Neural progenitor cell (in vitro differentiated cells): ENCODE results near the gene TTC31. TPM values are rescaled to one million over a fixed set of nuclear protein-coding genes. Genes with fewer than 3 reads are reported as not detected.

Source experiments
- DNase-seq: peaks from one replicate; pipeline ENCODE4 v3.0.0-alpha.2; 2016; ENCODE audit warnings: low spot score
- H2AFZ ChIP-seq: fragments of 200-600 bp; sonication (generic); replicated peaks from 2 replicates; pipeline ENCODE4 v1.6.1; 2016; ENCODE audit warnings: antibody characterized with exemption
- H3F3A ChIP-seq: fragments of 200-600 bp; sonication (generic); 2 replicates; pipeline ENCODE4 v1.6.1; 2016; ENCODE audit warnings: antibody characterized with exemption, low read depth
- H3K27ac ChIP-seq: fragments of 200-600 bp; sonication (generic); 2 replicates; pipeline ENCODE4 v1.5.1; 2016; ENCODE audit warnings: mild to moderate bottlenecking
- H3K27me3 ChIP-seq: fragments of 200-600 bp; sonication (generic); 2 replicates; pipeline ENCODE4 v1.6.1; 2016; ENCODE audit warnings: mild to moderate bottlenecking, moderate library complexity
- H3K36me3 ChIP-seq: fragments of 200-600 bp; sonication (generic); 2 replicates; pipeline ENCODE4 v1.5.1; 2016
- H3K4me1 ChIP-seq: fragments of 200-600 bp; sonication (generic); 2 replicates; pipeline ENCODE4 v1.6.1; 2016; ENCODE audit warnings: mixed run types
- H3K4me2 ChIP-seq: fragments of 200-600 bp; sonication (generic); 2 replicates; pipeline ENCODE4 v1.6.1; 2016
- H3K4me3 ChIP-seq: fragments of 200-600 bp; sonication (generic); 2 replicates; pipeline ENCODE4 v1.5.1; 2016
- H3K79me2 ChIP-seq: fragments of 200-600 bp; sonication (generic); 2 replicates; pipeline ENCODE4 v1.6.1; 2016; ENCODE audit warnings: low read depth
- H3K9ac ChIP-seq: fragments of 200-600 bp; sonication (generic); 2 replicates; pipeline ENCODE4 v1.6.1; 2016
- H3K9me3 ChIP-seq: fragments of 200-600 bp; sonication (generic); 2 replicates; pipeline ENCODE4 v1.5.1; 2016; ENCODE audit warnings: low read depth
- H4K20me1 ChIP-seq: fragments of 200-600 bp; sonication (generic); 2 replicates; pipeline ENCODE4 v1.6.1; 2016; ENCODE audit warnings: low read depth
- H3K27ac Mint-ChIP-seq: 3 replicates; pipeline ENCODE4 v1.8.0; 2021; ENCODE audit warnings: mixed read lengths
- H3K27me3 Mint-ChIP-seq: 2 replicates; pipeline ENCODE4 v1.8.0; 2022; ENCODE audit warnings: low read depth, mild to moderate bottlenecking, inconsistent platforms, moderate library complexity, mixed read lengths; ENCODE audit not compliant: insufficient read depth
- H3K36me3 Mint-ChIP-seq: 3 replicates; pipeline ENCODE4 v1.8.0; 2021; ENCODE audit warnings: mixed read lengths
- H3K4me1 Mint-ChIP-seq: 3 replicates; pipeline ENCODE4 v1.8.0; 2021; ENCODE audit warnings: mixed read lengths
- H3K4me3 Mint-ChIP-seq: 3 replicates; pipeline ENCODE4 v1.8.0; 2021; ENCODE audit warnings: mild to moderate bottlenecking, moderate library complexity, mixed read lengths
- H3K9me3 Mint-ChIP-seq: 3 replicates; pipeline ENCODE4 v1.8.0; 2020; ENCODE audit warnings: mixed read lengths
- CTCF ChIP-seq: fragments of 200-600 bp; sonication (generic); IDR thresholded peaks from 2 replicates; pipeline ENCODE4 v1.5.1; 2017; ENCODE audit warnings: antibody characterized with exemption, mild to moderate bottlenecking
- EZH2 ChIP-seq: fragments of 200-600 bp; sonication (generic); IDR thresholded peaks from 2 replicates; pipeline ENCODE4 v1.6.1; 2017; ENCODE audit warnings: antibody characterized with exemption, mild to moderate bottlenecking, moderate library complexity
- EZH2phosphoT487 ChIP-seq: fragments of 200-600 bp; sonication (generic); IDR thresholded peaks from 2 replicates; pipeline ENCODE4 v1.6.1; 2017; ENCODE audit warnings: antibody characterized with exemption
- total RNA-seq: library from RNA; depleted of rRNA; stranded (reverse); fragments of >200 nt; gene quantifications from 2 replicates; pipeline ENCODE4 v1.2.3, GENCODE V29; 2015; ENCODE audit warnings: low replicate concordance

TTC31 gene
- total RNA-seq, 1 donor from 2014 or later = 22.6 TPM

DNA sequence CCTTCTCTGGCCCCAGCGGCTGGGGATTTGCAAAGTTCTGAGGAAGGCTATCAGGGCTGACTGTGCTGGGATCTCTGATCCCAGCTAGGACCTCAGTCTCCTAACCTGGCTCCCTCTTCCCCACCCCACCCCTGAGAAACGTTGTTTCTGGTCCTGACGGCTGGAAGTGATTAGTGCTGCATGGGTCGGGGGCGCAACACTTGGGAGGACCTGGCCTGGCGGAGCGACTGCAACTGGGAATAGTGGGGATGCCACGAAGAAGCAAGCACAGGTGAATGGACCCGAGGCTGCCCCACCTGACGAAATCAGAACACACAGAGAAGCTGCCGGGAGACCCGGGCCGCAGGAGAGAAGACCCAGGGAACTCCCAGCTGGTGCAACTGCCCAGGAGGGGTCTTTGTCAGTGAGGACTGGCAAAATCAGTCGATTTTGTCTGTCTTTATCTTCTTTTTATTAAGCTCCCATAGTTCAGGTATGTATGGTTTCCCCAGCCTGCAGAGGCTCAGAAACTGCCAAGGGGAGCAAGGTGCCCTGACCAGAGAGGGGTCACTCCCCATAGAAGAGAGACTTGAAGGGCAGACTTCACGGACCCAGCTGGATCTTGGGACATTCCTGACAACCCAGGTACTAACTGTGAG, 17.2 kb downstream of the TTC31 start:
- Mint-ChIP-seq H3K27me3 (peaks cover 89% of the 10 kb centered on the region), H3K36me3 (peaks cover 8% of the 10 kb centered on the region), H3K4me1 (peaks cover 43% of the 10 kb centered on the region), H3K9me3 (peaks cover 2% of the 10 kb centered on the region), H3K4me3 (peak overlapping the region; percentile 46), H3K27ac (no peak overlapping the region)
- no peak overlapping the region for H3K4me3 ChIP-seq
- H3K9me3 ChIP-seq = no peaks in the 10 kb centered on the region
- no peak for TF ChIP-seq EZH2
- peak overlapping the region; percentile 91 for H3K4me2 ChIP-seq
- H3K4me1 ChIP-seq = peaks cover 35% of the 10 kb centered on the region
- H2AFZ ChIP-seq = no peak overlapping the region
- H3K27ac ChIP-seq = no peak overlapping the region
- H3F3A ChIP-seq = peaks cover 50% of the 10 kb centered on the region
- H3K9ac ChIP-seq = no peak overlapping the region
- no peak for DNase-seq
- peaks cover 100% of the 10 kb centered on the region for H3K27me3 ChIP-seq
- H3K36me3 ChIP-seq = no peaks in the 10 kb centered on the region
- no peaks in the 10 kb centered on the region for H3K79me2 ChIP-seq
- peaks cover 35% of the 10 kb centered on the region for H4K20me1 ChIP-seq

DNA sequence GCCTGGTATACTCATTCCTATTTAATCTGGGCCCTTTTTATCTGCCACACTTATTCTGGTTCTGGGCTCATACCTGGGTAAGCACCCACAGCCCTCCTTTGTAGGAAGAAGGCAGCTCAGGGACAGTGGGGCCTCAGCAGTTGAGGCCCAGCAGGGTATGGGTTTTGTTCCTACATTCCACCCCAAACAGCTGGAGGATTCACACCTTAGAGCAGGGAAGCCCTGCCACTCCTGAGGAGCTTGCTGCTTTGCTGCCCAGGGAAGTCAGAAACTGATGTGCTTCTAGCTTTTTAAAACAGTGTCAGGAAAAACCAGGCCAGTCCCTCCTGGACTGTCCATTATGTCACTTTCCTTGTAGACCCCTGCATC, 17.7 kb downstream of the TTC31 start:
- Mint-ChIP-seq H3K9me3 (peaks cover 2% of the 10 kb centered on the region), H3K4me3 (no peak overlapping the region), H3K36me3 (peaks cover 13% of the 10 kb centered on the region), H3K27ac (no peak overlapping the region), H3K27me3 (peaks cover 89% of the 10 kb centered on the region), H3K4me1 (peaks cover 44% of the 10 kb centered on the region)
- no peaks in the 10 kb centered on the region for H3K9me3 ChIP-seq
- no peaks in the 10 kb centered on the region for H3K36me3 ChIP-seq
- H3K4me1 ChIP-seq = peaks cover 35% of the 10 kb centered on the region
- H3K27me3 ChIP-seq = peaks cover 100% of the 10 kb centered on the region
- TF ChIP-seq EZH2 (no peak), EZH2phosphoT487 (no peak), CTCF (no peak)
- no peak overlapping the region for H3K9ac ChIP-seq
- no peak overlapping the region for H3K4me3 ChIP-seq
- H3K27ac ChIP-seq = no peak overlapping the region
- no peak overlapping the region for H2AFZ ChIP-seq
- peaks cover 35% of the 10 kb centered on the region for H4K20me1 ChIP-seq
- H3K79me2 ChIP-seq = peaks cover under 1% of the 10 kb centered on the region
- peaks cover 50% of the 10 kb centered on the region for H3F3A ChIP-seq
- DNase-seq = no peak
- H3K4me2 ChIP-seq = no peak overlapping the region

- peak overlapping the region; percentile 85 for H3K4me2 ChIP-seq
Measured at GRCh38 chr2:74501335-74502071, 18.6 kb downstream of the TTC31 start.

More at GRCh38 chr2:74501335-74502071, 18.6 kb downstream of the TTC31 start:
- Mint-ChIP-seq H3K9me3 (peaks cover 2% of the 10 kb centered on the region), H3K4me1 (peaks cover 46% of the 10 kb centered on the region), H3K4me3 (peak overlapping the region; percentile 80), H3K36me3 (peaks cover 18% of the 10 kb centered on the region), H3K27ac (no peak overlapping the region), H3K27me3 (peaks cover 82% of the 10 kb centered on the region)
- Histone ChIP-seq H3K9me3 (no peaks in the 10 kb centered on the region), H3K4me1 (peaks cover 37% of the 10 kb centered on the region), H3K4me3 (no peak overlapping the region), H3K79me2 (peaks cover 9% of the 10 kb centered on the region), H4K20me1 (peaks cover 35% of the 10 kb centered on the region), H3F3A (peaks cover 50% of the 10 kb centered on the region), H3K27me3 (peaks cover 96% of the 10 kb centered on the region), H2AFZ (no peak overlapping the region), H3K36me3 (no peaks in the 10 kb centered on the region), H3K27ac (no peak overlapping the region), H3K9ac (no peak overlapping the region)
- TF ChIP-seq EZH2phosphoT487 = no peak
- TF ChIP-seq EZH2 = no peak
- no peak for TF ChIP-seq CTCF
- DNase-seq = peak; percentile 41
